Measurements from ENCODE around the gene TNFSF13. TPM values are rescaled to one million over a fixed set of nuclear protein-coding genes. Genes with fewer than 3 reads are reported as not detected.
"Not testable (repeated sequence)": the region's sequence is repeated elsewhere in the genome, so short reads cannot be mapped to it uniquely, and the experiment has no call there.

TNFSF13 gene
- polyA plus RNA-seq, 2 donors: 5.4 to 5.6 TPM

DNA sequence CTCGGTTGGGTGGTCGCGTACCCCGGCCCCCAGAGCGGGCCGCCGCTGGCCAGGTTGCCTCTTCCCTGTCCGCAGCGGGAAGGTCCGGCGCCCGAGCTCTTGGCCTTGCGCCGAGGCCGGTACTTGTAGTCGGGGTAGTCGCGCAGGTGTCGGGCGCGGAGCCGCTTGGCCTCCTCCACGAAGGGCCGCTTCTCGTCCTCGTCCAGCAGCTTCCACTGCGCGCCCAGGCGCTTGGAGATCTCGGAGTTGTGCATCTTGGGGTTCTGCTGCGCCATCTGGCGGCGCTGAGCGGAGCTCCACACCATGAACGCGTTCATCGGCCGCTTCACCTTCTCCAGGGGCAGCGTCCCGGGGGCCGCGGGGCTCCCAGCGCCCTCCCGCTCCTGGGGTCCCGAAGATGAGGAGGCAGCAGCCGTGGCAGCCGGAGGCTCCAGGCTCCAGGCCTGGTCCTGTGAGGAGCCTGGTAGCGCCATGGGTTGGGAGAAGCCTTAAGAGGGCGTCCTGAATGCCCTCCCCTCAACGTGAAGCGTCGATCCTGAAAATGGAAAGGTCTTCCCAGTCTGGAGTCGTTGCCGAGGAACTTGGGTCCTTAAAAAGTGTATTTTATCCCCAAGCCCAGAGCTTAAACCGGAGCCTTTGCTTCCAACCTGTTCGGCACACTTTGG lies 30.8 kb downstream of the TNFSF13 start:
- H3K27ac ChIP-seq (ENCODE audit: low read depth in 2 of 2, low read length in 1 of 2): peak overlapping the region; percentile 85 to 97
- peak overlapping the region; percentile 61 to 72 for H3K4me3 ChIP-seq (ENCODE audit: low read depth in 1 of 2, low read length in 2 of 2)
- H3K27me3 ChIP-seq (ENCODE audit: control insufficient read depth in 1 of 2, insufficient read depth in 2 of 2, low read length in 2 of 2): no peaks in the 10 kb centered on the region
- 16% methylated on average over 56 of the region's 56 CpGs for WGBS, 2 donors
- H3K4me1 ChIP-seq (ENCODE audit: control insufficient read depth in 2 of 2, insufficient read depth in 2 of 2, low read length in 1 of 2): peaks cover 2 to 5% of the 10 kb centered on the region in 2 donors
- no peaks in the 10 kb centered on the region for H3K9me3 ChIP-seq (ENCODE audit: control insufficient read depth in 2 of 2, insufficient read depth in 1 of 2, low read depth in 1 of 2, low read length in 1 of 2)
- H3K36me3 ChIP-seq (ENCODE audit: control insufficient read depth in 2 of 2, insufficient read depth in 2 of 2, low read length in 1 of 2): peaks cover 12 to 26% of the 10 kb centered on the region in 2 donors

DNA sequence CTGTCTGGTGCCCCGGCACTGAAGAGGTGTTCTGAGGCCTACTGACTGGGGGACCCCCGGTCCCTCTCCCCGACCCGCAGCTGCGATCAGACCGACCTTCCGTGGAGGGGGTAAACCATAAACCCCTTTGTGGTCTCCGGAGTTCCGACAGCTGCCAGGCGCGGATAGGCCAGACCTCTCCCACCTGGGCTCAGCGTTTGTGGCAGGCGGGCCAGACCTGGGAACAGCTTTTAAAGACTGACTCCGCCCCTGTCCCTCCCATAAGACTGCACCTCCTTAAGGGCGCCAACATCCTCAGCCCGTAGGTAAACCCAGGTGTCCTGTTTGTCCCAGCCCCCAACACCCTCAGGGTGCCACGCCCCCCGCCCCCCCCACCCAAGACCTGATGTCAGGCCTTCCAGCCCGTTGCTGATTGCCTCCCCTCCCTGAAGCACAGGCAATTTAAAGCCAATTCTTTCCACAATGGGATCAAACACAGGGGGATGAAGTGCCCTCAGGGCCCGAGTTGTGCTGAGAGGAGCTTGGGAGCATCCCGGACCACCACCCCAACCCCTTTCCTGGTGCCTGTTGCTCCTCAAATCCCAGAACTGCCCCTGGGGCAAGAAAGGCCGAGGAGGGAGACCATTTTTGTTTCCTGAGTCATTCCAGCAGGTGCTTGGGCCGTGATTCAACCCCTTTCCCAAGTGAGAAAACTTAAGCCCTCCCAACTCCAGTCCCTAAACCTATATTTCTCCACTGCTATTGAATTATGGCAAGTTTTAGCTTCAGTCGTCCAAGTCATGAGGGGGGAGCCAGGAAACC lies 31.5 kb downstream of the TNFSF13 start, which contains the start of gene SOX15:
SOX15 (minus strand) TSS at position 204 of the 801 bp plus-strand sequence. CDS start 418 bp downstream, outside the sequence.
- Histone ChIP-seq H3K36me3 (ENCODE audit: control insufficient read depth in 2 of 2, insufficient read depth in 2 of 2, low read length in 1 of 2) (peaks cover 12 to 30% of the 10 kb centered on the region in 2 donors), H3K4me1 (ENCODE audit: control insufficient read depth in 2 of 2, insufficient read depth in 2 of 2, low read length in 1 of 2) (peaks cover 2% of the 10 kb centered on the region in 2 donors), H3K27me3 (ENCODE audit: control insufficient read depth in 1 of 2, insufficient read depth in 2 of 2, low read length in 2 of 2) (no peaks in the 10 kb centered on the region), H3K4me3 (ENCODE audit: low read depth in 1 of 2, low read length in 2 of 2) (peak within 1 kb of the TSS; percentile 61 to 72), H3K27ac (ENCODE audit: low read depth in 2 of 2, low read length in 1 of 2) (peak within 1 kb of the TSS; percentile 85 to 97), H3K9me3 (ENCODE audit: control insufficient read depth in 2 of 2, insufficient read depth in 1 of 2, low read depth in 1 of 2, low read length in 1 of 2) (no peaks in the 10 kb centered on the region)
- WGBS, 2 donors: 39 to 53% methylated on average over 24 of the region's 24 CpGs

- H3K4me1 ChIP-seq (ENCODE audit: control insufficient read depth in 2 of 2, insufficient read depth in 2 of 2, low read length in 1 of 2): peaks cover 2% of the 10 kb centered on the region in 2 donors
- H3K36me3 ChIP-seq (ENCODE audit: control insufficient read depth in 2 of 2, insufficient read depth in 2 of 2, low read length in 1 of 2): peaks cover 12 to 34% of the 10 kb centered on the region in 2 donors
- H3K27ac ChIP-seq (ENCODE audit: low read depth in 2 of 2, low read length in 1 of 2): peak overlapping the region; percentile 85 to 93
- 46 to 57% methylated on average over 4 of the region's 4 CpGs for WGBS, 2 donors
- H3K27me3 ChIP-seq (ENCODE audit: control insufficient read depth in 1 of 2, insufficient read depth in 2 of 2, low read length in 2 of 2): no peaks in the 10 kb centered on the region
- no peaks in the 10 kb centered on the region for H3K9me3 ChIP-seq (ENCODE audit: control insufficient read depth in 2 of 2, insufficient read depth in 1 of 2, low read depth in 1 of 2, low read length in 1 of 2)
- no peak overlapping the region for H3K4me3 ChIP-seq (ENCODE audit: low read depth in 1 of 2, low read length in 2 of 2)
Observed at GRCh38 chr17:7590743-7591142, 32.2 kb downstream of the TNFSF13 start.

- Histone ChIP-seq H3K27ac (ENCODE audit: low read depth in 2 of 2, low read length in 1 of 2) (peak overlapping the region; percentile 85 to 93), H3K9me3 (ENCODE audit: control insufficient read depth in 2 of 2, insufficient read depth in 1 of 2, low read depth in 1 of 2, low read length in 1 of 2) (no peaks in the 10 kb centered on the region), H3K27me3 (ENCODE audit: control insufficient read depth in 1 of 2, insufficient read depth in 2 of 2, low read length in 2 of 2) (no peaks in the 10 kb centered on the region), H3K36me3 (ENCODE audit: control insufficient read depth in 2 of 2, insufficient read depth in 2 of 2, low read length in 1 of 2) (peaks cover 12 to 33% of the 10 kb centered on the region in 2 donors), H3K4me1 (ENCODE audit: control insufficient read depth in 2 of 2, insufficient read depth in 2 of 2, low read length in 1 of 2) (peaks cover 0 to 2% of the 10 kb centered on the region in 2 donors), H3K4me3 (ENCODE audit: low read depth in 1 of 2, low read length in 2 of 2) (no peak overlapping the region)
- WGBS, 2 donors: 88 to 92% methylated on average over 5 of the region's 5 CpGs
Observed at GRCh38 chr17:7591596-7591995, 33.0 kb downstream of the TNFSF13 start.

- Histone ChIP-seq H3K36me3 (ENCODE audit: control insufficient read depth in 2 of 2, insufficient read depth in 2 of 2, low read length in 1 of 2) (peaks cover 12 to 33% of the 10 kb centered on the region in 2 donors), H3K4me3 (ENCODE audit: low read depth in 1 of 2, low read length in 2 of 2) (no peak overlapping the region), H3K9me3 (ENCODE audit: control insufficient read depth in 2 of 2, insufficient read depth in 1 of 2, low read depth in 1 of 2, low read length in 1 of 2) (no peaks in the 10 kb centered on the region), H3K27me3 (ENCODE audit: control insufficient read depth in 1 of 2, insufficient read depth in 2 of 2, low read length in 2 of 2) (no peaks in the 10 kb centered on the region), H3K4me1 (ENCODE audit: control insufficient read depth in 2 of 2, insufficient read depth in 2 of 2, low read length in 1 of 2) (no peaks in the 10 kb centered on the region), H3K27ac (ENCODE audit: low read depth in 2 of 2, low read length in 1 of 2) (no peak overlapping the region)
- 90 to 91% methylated on average over 23 of the region's 23 CpGs for WGBS, 2 donors
Observed at GRCh38 chr17:7592422-7593021, 34.0 kb downstream of the TNFSF13 start.

GRCh38 chr17:7593296-7593695 lies 34.7 kb downstream of the TNFSF13 start:
- Histone ChIP-seq H3K27ac (ENCODE audit: low read depth in 2 of 2, low read length in 1 of 2) (no peak overlapping the region), H3K27me3 (ENCODE audit: control insufficient read depth in 1 of 2, insufficient read depth in 2 of 2, low read length in 2 of 2) (no peaks in the 10 kb centered on the region), H3K4me3 (ENCODE audit: low read depth in 1 of 2, low read length in 2 of 2) (no peak overlapping the region), H3K9me3 (ENCODE audit: control insufficient read depth in 2 of 2, insufficient read depth in 1 of 2, low read depth in 1 of 2, low read length in 1 of 2) (no peaks in the 10 kb centered on the region), H3K4me1 (ENCODE audit: control insufficient read depth in 2 of 2, insufficient read depth in 2 of 2, low read length in 1 of 2) (no peaks in the 10 kb centered on the region), H3K36me3 (ENCODE audit: control insufficient read depth in 2 of 2, insufficient read depth in 2 of 2, low read length in 1 of 2) (peaks cover 12 to 33% of the 10 kb centered on the region in 2 donors)
- 83 to 91% methylated on average over 12 of the region's 12 CpGs for WGBS, 2 donors

- H3K36me3 ChIP-seq (ENCODE audit: control insufficient read depth in 2 of 2, insufficient read depth in 2 of 2, low read length in 1 of 2): peaks cover 5 to 43% of the 10 kb centered on the region in 2 donors
- H3K9me3 ChIP-seq (ENCODE audit: control insufficient read depth in 2 of 2, insufficient read depth in 1 of 2, low read depth in 1 of 2, low read length in 1 of 2); H3K4me1 ChIP-seq (ENCODE audit: control insufficient read depth in 2 of 2, insufficient read depth in 2 of 2, low read length in 1 of 2); H3K27ac ChIP-seq (ENCODE audit: low read depth in 2 of 2, low read length in 1 of 2); H3K4me3 ChIP-seq (ENCODE audit: low read depth in 1 of 2, low read length in 2 of 2); H3K27me3 ChIP-seq (ENCODE audit: control insufficient read depth in 1 of 2, insufficient read depth in 2 of 2, low read length in 2 of 2): not testable (repeated sequence)
- WGBS, 2 donors: 84 to 86% methylated on average over 5 of the region's 5 CpGs
Observed at GRCh38 chr17:7597561-7597960, 39.0 kb downstream of the TNFSF13 start.

GRCh38 chr17:7606280-7606679 lies 47.7 kb downstream of the TNFSF13 start:
- H3K4me1 ChIP-seq (ENCODE audit: control insufficient read depth in 2 of 2, insufficient read depth in 2 of 2, low read length in 1 of 2): no peaks in the 10 kb centered on the region
- whole genome bisulfite sequencing, 2 donors: 94 to 97% methylated on average over 4 of the region's 4 CpGs
- H3K36me3 ChIP-seq (ENCODE audit: control insufficient read depth in 2 of 2, insufficient read depth in 2 of 2, low read length in 1 of 2): peaks cover 8 to 19% of the 10 kb centered on the region in 2 donors
- H3K27ac ChIP-seq (ENCODE audit: low read depth in 2 of 2, low read length in 1 of 2): no peak overlapping the region
- no peaks in the 10 kb centered on the region for H3K9me3 ChIP-seq (ENCODE audit: control insufficient read depth in 2 of 2, insufficient read depth in 1 of 2, low read depth in 1 of 2, low read length in 1 of 2)
- H3K4me3 ChIP-seq (ENCODE audit: low read depth in 1 of 2, low read length in 2 of 2): no peak overlapping the region
- no peaks in the 10 kb centered on the region for H3K27me3 ChIP-seq (ENCODE audit: control insufficient read depth in 1 of 2, insufficient read depth in 2 of 2, low read length in 2 of 2)

GRCh38 chr17:7610641-7611040 lies 52.1 kb downstream of the TNFSF13 start:
- no peaks in the 10 kb centered on the region for H3K4me1 ChIP-seq (ENCODE audit: control insufficient read depth in 2 of 2, insufficient read depth in 2 of 2, low read length in 1 of 2)
- 97 to 100% methylated on average over 2 of the region's 2 CpGs for WGBS, 2 donors
- H3K9me3 ChIP-seq (ENCODE audit: control insufficient read depth in 2 of 2, insufficient read depth in 1 of 2, low read depth in 1 of 2, low read length in 1 of 2): no peaks in the 10 kb centered on the region
- no peak overlapping the region for H3K4me3 ChIP-seq (ENCODE audit: low read depth in 1 of 2, low read length in 2 of 2)
- peaks cover 2 to 3% of the 10 kb centered on the region in 2 donors for H3K36me3 ChIP-seq (ENCODE audit: control insufficient read depth in 2 of 2, insufficient read depth in 2 of 2, low read length in 1 of 2)
- no peaks in the 10 kb centered on the region for H3K27me3 ChIP-seq (ENCODE audit: control insufficient read depth in 1 of 2, insufficient read depth in 2 of 2, low read length in 2 of 2)
- H3K27ac ChIP-seq (ENCODE audit: low read depth in 2 of 2, low read length in 1 of 2): no peak overlapping the region

All from esophagus (tissue), 2 donors.